Caco-2 (cell line): ENCODE measurements around the gene COL25A1. TPM values are rescaled to one million over a fixed set of nuclear protein-coding genes. Genes with fewer than 3 reads are reported as not detected.

Source experiments
- BruUV-seq: library from RNA; stranded (reverse); fragments of 400-500 nt; replicated peaks from 2 replicates; lab custom pipeline; 2021; lab: Mats Ljungman, UMichigan
- CTCF ChIA-PET: fragments of 300-600 bp; sonication (Branson Sonifier 250); formaldehyde crosslinking; loops from one replicate; lab custom pipeline; 2022; ENCODE audit warnings: antibody characterized with exemption; lab: Charles Lee
- POLR2A ChIA-PET: fragments of 300-600 bp; sonication (Branson Sonifier 250); formaldehyde crosslinking; loops from one replicate; lab custom pipeline; 2022; ENCODE audit warnings: antibody characterized with exemption; lab: Charles Lee
- DNase-seq, 2 experiments: peaks; one replicate each; pipeline versions ENCODE4 v3.0.0 to v3.0.0-alpha.2; 2020 to 2022
- H3K27me3 ChIP-seq: replicated peaks from 2 replicates; pipeline ENCODE4 v1.6.0; 2011; ENCODE audit warnings: low read length; ENCODE audit not compliant: control insufficient read depth, insufficient read depth
- H3K36me3 ChIP-seq: 2 replicates; pipeline ENCODE4 v1.5.1; 2011; ENCODE audit warnings: low read length; ENCODE audit not compliant: control insufficient read depth, insufficient read depth
- H3K4me1 ChIP-seq: fragments of 250-450 bp; sonication (Bioruptor Pico); 2 replicates; pipeline ENCODE4 v1.5.1; 2020; ENCODE audit warnings: mild to moderate bottlenecking
- H3K4me3 ChIP-seq: 2 replicates; pipeline ENCODE4 v1.5.1; 2011; ENCODE audit warnings: low read depth, mild to moderate bottlenecking, control low read depth, low read length
- H3K9me3 ChIP-seq: fragments of 250-450 bp; sonication (Bioruptor Pico); 2 replicates; pipeline ENCODE4 v1.5.1; 2020; ENCODE audit warnings: mild to moderate bottlenecking, moderate library complexity
- H3K27ac Mint-ChIP-seq: one replicate; pipeline ENCODE4 v1.8.0; 2022; ENCODE audit warnings: mixed read lengths; ENCODE audit not compliant: unreplicated experiment
- H3K27me3 Mint-ChIP-seq: one replicate; pipeline ENCODE4 v1.8.0; 2022; ENCODE audit warnings: mixed read lengths; ENCODE audit not compliant: insufficient read depth, unreplicated experiment
- H3K36me3 Mint-ChIP-seq: one replicate; pipeline ENCODE4 v1.8.0; 2022; ENCODE audit warnings: mild to moderate bottlenecking, mixed read lengths; ENCODE audit not compliant: insufficient read depth, unreplicated experiment
- H3K4me1 Mint-ChIP-seq: one replicate; pipeline ENCODE4 v1.8.0; 2022; ENCODE audit warnings: low read depth, mixed read lengths; ENCODE audit not compliant: unreplicated experiment
- H3K4me3 Mint-ChIP-seq: one replicate; pipeline ENCODE4 v1.8.0; 2022; ENCODE audit warnings: mild to moderate bottlenecking, moderate library complexity, mixed read lengths; ENCODE audit not compliant: unreplicated experiment
- H3K9me3 Mint-ChIP-seq: one replicate; pipeline ENCODE4 v1.8.0; 2022; ENCODE audit warnings: mixed read lengths; ENCODE audit not compliant: unreplicated experiment
- intact Hi-C: fragments of 100-400 bp; cut with micrococcal nuclease; formaldehyde crosslinking; loops from one replicate; pipeline ENCODE4 v1.10.0; 2022; ENCODE audit not compliant: unreplicated experiment
- total RNA-seq: library from RNA; stranded (reverse); gene quantifications from 2 replicates; pipeline ENCODE4 v1.2.3, GENCODE V29; 2022
- TF ChIP-seq, protein P1 (sequence below), 2 experiments: fragments of 200-600 bp in 1 of 2; IDR thresholded peaks; 1 replicate in 1 of 2; 2 replicates in 1 of 2; pipeline versions ENCODE4 v1.5.1 to v1.8.0; 2011 to 2022; ENCODE audit warnings: antibody characterized with exemption in 1 of 2, control low read depth in 1 of 2, inconsistent platforms in 1 of 2, low read depth in 1 of 2, low read length in 1 of 2, mild to moderate bottlenecking in 1 of 2, moderate library complexity in 1 of 2; ENCODE audit not compliant: insufficient read depth in 1 of 2, severe bottlenecking in 1 of 2, unreplicated experiment in 1 of 2

COL25A1 gene
- total RNA-seq, 1 experiment from 2014 or later = not detected

DNA sequence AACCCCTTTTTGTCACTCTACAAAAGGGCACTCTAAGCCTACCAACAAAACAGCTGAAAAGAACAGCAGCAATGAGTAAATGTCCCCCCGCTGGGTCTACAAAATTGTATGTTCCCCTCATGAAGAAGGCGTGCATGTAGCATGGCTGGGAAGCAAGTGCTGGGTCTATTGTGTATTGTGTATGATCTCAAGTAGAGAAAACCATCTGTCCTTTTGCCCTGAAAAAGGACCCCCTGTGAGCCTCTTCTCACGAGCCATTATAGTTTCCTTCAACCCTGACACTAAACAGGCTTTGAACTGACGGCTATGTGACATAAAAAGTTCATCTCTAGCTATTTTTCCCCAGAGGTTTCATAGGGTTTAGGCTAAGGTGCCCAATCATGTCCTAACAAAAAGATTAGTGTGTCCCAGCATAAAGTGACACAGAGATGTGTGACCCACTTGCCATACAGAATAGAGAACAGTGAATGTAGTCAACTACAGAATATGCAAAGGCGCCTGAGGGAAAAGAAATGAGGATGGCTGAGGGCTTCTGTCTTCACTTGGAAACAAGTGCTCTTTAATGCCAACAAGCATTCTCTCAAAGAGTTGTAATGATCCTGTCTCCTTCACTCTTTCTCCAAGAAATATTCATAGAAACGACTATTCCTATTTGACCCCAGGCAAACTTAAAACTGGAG lies 27.3 kb downstream of the COL25A1 start:
- no peak overlapping the region for H3K27ac Mint-ChIP-seq

DNA sequence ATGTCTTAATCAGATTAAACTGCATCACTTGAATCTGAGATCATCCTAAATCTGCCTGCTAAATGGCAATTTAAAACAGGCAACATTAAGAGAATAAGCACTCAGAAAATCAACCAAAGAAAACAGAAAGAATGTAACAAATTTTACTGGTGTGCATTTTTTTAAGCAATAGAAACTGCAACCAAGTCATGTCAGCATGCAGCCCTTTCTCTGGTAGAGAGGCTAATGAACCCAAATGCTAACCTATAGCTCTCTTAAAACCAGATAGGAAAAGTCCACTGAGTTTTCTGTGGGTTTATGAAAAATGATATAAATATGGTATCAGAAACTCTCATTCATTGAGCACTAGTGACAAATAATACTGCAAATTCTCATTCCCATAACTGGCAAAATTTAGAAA lies 35.6 kb downstream of the COL25A1 start:
- ChIA-PET POLR2A (no interaction called here), CTCF (no interaction called here)
- intact Hi-C loops = no loop called here
- Mint-ChIP-seq H3K4me3 (no peak overlapping the region), H3K9me3 (no peaks in the 10 kb centered on the region), H3K27me3 (peaks cover 10% of the 10 kb centered on the region), H3K4me1 (no peaks in the 10 kb centered on the region), H3K36me3 (no peaks in the 10 kb centered on the region), H3K27ac (no peak overlapping the region)
- Histone ChIP-seq H3K4me3 (no peak overlapping the region), H3K27me3 (no peaks in the 10 kb centered on the region; the same call in 1 of the 2 replicates), H3K36me3 (no peaks in the 10 kb centered on the region), H3K9me3 (no peaks in the 10 kb centered on the region), H3K4me1 (no peaks in the 10 kb centered on the region)
- TF ChIP-seq, protein P1, sequence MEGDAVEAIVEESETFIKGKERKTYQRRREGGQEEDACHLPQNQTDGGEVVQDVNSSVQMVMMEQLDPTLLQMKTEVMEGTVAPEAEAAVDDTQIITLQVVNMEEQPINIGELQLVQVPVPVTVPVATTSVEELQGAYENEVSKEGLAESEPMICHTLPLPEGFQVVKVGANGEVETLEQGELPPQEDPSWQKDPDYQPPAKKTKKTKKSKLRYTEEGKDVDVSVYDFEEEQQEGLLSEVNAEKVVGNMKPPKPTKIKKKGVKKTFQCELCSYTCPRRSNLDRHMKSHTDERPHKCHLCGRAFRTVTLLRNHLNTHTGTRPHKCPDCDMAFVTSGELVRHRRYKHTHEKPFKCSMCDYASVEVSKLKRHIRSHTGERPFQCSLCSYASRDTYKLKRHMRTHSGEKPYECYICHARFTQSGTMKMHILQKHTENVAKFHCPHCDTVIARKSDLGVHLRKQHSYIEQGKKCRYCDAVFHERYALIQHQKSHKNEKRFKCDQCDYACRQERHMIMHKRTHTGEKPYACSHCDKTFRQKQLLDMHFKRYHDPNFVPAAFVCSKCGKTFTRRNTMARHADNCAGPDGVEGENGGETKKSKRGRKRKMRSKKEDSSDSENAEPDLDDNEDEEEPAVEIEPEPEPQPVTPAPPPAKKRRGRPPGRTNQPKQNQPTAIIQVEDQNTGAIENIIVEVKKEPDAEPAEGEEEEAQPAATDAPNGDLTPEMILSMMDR (IDR thresholded peaks at IDR 0.05; ENCODE audit: insufficient read depth in 1 of 2, low read depth in 1 of 2, low read length in 1 of 2, severe bottlenecking in 1 of 2, unreplicated experiment in 1 of 2) = no peak
- DNase-seq = no peak
- BruUV-seq = no TSS peak

More for the DNA sequence above, 27.3 kb downstream of the COL25A1 start:
- Histone ChIP-seq H3K27me3 (no peaks in the 10 kb centered on the region), H3K9me3 (no peaks in the 10 kb centered on the region), H3K36me3 (no peaks in the 10 kb centered on the region), H3K4me3 (no peak overlapping the region), H3K4me1 (no peaks in the 10 kb centered on the region)
- no TSS peak for BruUV-seq
- H3K4me3 Mint-ChIP-seq = no peak overlapping the region
- no peak for DNase-seq
- no peaks in the 10 kb centered on the region for H3K9me3 Mint-ChIP-seq
- peaks cover 8% of the 10 kb centered on the region for H3K27me3 Mint-ChIP-seq
- intact Hi-C loops = no loop called here
- ChIA-PET CTCF (no interaction called here), POLR2A (no interaction called here)
- H3K36me3 Mint-ChIP-seq = no peaks in the 10 kb centered on the region
- H3K4me1 Mint-ChIP-seq = no peaks in the 10 kb centered on the region
- TF ChIP-seq, protein P1 (IDR thresholded peaks at IDR 0.05; ENCODE audit: insufficient read depth in 1 of 2, low read depth in 1 of 2, low read length in 1 of 2, severe bottlenecking in 1 of 2, unreplicated experiment in 1 of 2) = no peak

DNA sequence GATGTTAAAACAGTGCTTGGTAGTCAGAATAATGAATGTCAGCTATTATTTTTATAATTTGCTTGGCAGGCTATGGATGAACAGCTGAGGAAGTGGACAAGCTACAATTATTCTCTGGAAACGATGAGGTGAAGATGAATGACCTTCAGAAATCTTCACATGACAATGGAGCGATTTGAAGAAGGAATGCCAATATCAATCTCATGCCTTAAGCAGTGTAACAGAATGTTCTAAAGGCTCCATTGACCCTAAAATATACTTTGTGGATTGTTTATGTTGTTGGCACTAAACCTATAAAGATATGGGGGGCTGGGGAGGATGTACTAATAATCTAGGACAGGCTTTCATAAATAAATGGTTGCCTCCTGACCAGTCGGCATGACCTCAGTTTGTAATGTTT lies 36.2 kb downstream of the COL25A1 start:
- TF ChIP-seq, protein P1 (IDR thresholded peaks at IDR 0.05; ENCODE audit: insufficient read depth in 1 of 2, low read depth in 1 of 2, low read length in 1 of 2, severe bottlenecking in 1 of 2, unreplicated experiment in 1 of 2) = no peak
- ChIA-PET CTCF (no interaction called here), POLR2A (no interaction called here)
- H3K4me1 ChIP-seq = no peaks in the 10 kb centered on the region
- Mint-ChIP-seq H3K27ac (no peak overlapping the region), H3K9me3 (no peaks in the 10 kb centered on the region), H3K36me3 (no peaks in the 10 kb centered on the region), H3K4me1 (no peaks in the 10 kb centered on the region), H3K27me3 (peaks cover 10% of the 10 kb centered on the region), H3K4me3 (no peak overlapping the region)
- H3K27me3 ChIP-seq = no peaks in the 10 kb centered on the region; the same call in 1 of the 2 replicates
- DNase-seq = no peak
- BruUV-seq = no TSS peak
- no peak overlapping the region for H3K4me3 ChIP-seq
- H3K36me3 ChIP-seq = no peaks in the 10 kb centered on the region
- no peaks in the 10 kb centered on the region for H3K9me3 ChIP-seq
- intact Hi-C loops = no loop called here
